NCI-H187 (cell line): ENCODE results near the gene SENP3.

Experiments
- DNase-seq, 2 experiments: peaks; one replicate each; lab custom pipeline; 2025; lab: John Stamatoyannopoulos, UW

SENP3 gene

GRCh38 chr17:7561589-7562207 lies at the start of gene SENP3:
SENP3 (plus strand) TSS chr17:7561919; CDS start chr17:7563077, 1,158 bp downstream.
- DNase-seq, result peak; percentile 39 to 55

DNA sequence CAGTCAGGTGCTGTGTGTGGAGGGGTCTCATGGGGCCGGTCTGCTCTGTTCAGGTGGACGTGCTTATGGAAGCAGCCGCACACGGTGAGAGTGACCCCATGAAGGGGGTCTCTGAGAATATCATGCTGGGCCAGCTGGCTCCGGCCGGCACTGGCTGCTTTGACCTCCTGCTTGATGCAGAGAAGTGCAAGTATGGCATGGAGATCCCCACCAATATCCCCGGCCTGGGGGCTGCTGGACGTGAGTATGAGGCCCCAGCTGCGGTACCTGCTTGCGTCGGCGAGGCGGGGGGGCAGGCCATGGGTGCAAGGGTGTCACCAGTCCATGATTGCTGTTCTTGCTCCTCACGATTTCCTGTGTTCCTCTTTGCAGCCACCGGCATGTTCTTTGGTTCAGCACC lies 49.6 kb upstream of the SENP3 start:
- DNase-seq, result no peak

- no peak for DNase-seq
Measured at GRCh38 chr17:7512824-7513540, 48.7 kb upstream of the SENP3 start.

GRCh38 chr17:7513850-7514419 lies 47.8 kb upstream of the SENP3 start:
- no peak for DNase-seq

DNA sequence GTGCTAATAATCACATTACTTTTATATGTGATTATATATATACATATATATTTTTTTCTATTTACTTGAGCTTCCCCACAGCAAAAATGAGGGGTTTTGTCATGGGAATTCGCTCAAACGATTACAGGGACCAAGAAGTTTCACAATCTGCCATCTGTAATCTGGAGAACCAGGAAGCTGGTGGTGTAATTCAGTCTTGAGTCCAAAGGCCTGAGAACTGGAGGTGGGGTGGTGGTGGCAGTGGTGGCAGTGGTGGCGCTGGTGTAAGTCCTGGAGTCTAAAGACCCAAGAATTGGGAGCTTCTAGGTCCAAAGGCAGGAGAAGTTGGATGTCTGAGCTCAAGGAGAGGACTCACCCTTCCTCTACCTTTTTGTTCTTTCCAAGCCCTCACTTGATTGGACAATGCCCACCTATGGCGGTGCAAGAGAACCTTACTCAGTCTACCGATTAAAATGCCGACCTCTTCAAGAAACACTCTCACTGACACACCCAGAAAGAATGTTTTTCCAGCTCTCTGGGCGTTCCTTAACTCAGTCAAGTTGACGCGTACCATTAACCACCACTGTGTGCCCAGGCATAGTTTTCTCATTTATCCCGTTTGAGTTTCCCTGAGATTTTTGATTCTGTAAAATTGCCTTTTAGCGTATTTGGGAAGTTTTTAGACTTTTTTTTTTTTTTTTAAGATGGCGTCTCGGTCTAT lies 45.7 kb upstream of the SENP3 start:
- no peak for DNase-seq

GRCh38 chr17:7523033-7523432 lies 38.7 kb upstream of the SENP3 start:
- DNase-seq, result no peak

DNA sequence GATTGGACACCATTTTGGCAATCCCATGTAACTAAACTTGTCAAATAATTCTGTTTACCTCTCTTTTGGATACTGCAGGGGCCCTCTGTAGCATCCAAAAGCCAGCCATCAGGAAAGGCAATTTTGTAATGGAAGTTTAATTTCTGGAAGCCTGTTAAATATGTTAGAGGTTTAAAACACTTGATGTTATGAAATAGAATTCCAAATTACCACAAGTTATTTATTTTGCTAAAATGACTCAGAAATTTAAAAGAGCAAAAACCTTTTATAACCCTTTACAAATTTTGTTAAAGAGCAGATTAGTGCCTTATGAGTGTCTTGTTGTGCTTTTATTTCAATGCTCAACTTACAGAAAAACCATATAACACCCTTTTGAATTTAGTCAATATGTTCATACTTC lies 32.9 kb upstream of the SENP3 start:
- no peak for DNase-seq

DNA sequence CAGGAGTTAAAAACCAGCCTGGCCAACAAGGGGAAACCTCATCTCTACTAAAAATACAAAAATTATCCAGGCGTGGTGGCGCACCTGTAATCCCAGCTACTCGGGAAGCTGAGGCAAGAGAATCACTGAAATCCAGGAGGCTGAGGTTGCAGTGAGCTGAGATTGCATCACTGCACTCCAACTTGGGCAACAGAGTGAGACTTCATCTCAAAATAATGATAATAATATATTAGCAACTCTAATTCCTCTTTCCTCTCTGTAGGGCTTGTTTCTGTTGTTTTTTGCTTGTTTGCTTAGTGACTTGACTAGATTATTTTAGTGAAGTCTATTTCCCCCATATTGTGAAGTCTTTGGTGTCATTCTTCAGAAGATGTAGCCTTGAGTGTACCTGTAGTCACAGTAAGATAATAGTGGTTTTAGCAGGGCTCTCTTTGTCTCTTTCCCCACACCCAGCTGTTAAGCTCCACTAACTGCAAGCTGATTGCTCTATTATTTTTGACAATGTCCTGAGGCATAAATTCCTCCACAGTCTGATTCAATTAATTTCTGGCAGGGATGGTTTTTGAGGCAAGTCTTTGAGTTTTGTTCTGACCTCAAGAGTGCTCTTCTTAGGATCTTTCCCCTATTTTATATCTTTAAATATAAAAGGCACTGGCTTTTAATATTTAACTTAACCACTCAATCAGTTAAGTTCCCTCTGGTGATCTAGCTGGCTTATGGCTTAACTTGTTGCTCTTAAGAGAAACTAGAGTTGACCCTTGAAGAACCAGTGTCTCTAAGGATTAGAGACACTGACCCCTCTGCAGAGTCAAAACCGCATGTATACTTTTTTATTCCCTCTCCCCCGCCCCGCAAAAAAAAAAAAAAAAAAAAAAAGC lies 31.5 kb upstream of the SENP3 start:
- no peak for DNase-seq

- no peak for DNase-seq
Measured at GRCh38 chr17:7538050-7538449, 23.7 kb upstream of the SENP3 start.

DNA sequence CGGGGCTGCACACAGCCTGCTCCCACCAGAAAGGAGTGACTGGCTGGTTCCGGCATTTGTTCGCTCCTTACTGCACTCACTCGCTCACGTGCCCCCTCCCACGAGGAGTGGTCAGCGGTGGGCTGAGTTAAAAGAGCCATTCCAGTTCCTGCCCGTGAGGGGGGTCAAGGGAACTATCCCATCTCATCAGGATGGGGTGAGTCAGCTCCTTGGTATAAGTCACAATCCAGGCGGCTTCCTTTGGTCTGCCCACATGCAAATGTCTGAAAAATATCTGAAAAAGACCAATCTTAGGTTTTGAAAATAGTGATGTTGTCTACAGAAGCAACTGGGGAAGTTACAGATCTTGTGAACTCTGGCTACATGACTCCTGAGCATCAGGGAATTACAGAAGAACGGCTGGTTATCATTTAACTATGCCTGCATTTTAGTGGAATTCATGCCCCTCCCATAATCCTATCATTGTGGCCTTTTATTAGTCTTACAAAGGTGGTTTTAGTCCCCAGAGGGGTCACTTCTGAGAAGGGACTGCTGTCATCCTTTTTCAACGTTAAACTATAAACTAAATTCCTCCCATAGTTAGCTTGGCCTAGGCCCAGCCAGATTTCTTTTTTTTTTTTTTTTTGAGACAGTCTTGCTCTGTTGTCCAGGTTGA lies 22.7 kb upstream of the SENP3 start:
- no peak for DNase-seq

DNA sequence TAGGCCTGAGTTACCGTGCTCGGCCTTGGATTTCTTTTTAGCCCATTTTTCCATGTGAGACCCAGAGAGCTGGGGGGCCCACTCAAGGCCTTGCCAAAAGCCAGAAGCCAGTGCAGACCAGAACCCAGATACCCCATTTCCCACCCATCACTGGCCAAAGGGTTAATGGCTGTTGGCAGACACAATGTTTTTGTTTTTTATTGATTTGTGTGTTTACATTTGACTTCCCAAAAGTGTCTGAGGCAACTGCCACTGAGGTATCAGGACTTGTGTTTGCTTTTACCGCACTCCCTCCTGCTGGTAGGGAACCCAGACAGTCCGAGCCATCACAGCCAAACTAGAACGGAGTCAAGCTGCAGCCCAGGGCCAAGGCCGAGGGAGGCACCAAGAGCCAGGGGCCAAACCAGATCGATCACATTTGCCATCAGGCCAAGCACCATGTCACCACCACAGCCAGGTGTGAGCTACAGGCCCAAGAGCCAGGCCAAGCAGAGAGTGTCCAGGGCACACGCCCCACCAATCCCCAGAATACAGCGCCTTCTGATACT lies 20.6 kb upstream of the SENP3 start:
- no peak for DNase-seq

DNA sequence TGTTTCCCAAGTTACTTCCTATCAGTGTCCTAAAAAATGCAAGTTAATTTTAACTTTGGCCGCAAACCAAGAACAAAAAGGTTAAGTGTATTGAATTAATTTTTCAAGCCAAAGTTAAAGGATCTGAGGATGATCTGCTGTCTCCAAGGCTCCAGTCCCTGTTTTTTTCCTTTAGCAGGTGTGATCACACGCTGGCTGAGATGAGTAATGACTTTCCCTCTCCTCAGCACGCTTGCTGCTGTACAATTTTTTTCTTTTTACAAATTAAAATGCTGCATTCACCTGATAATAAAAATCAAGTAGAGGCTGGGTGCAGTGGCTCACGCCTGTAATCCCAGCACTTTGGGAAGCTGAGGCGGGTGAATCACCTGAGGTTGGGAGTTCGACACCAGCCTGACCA lies 16.8 kb upstream of the SENP3 start:
- DNase-seq, result no peak

DNA sequence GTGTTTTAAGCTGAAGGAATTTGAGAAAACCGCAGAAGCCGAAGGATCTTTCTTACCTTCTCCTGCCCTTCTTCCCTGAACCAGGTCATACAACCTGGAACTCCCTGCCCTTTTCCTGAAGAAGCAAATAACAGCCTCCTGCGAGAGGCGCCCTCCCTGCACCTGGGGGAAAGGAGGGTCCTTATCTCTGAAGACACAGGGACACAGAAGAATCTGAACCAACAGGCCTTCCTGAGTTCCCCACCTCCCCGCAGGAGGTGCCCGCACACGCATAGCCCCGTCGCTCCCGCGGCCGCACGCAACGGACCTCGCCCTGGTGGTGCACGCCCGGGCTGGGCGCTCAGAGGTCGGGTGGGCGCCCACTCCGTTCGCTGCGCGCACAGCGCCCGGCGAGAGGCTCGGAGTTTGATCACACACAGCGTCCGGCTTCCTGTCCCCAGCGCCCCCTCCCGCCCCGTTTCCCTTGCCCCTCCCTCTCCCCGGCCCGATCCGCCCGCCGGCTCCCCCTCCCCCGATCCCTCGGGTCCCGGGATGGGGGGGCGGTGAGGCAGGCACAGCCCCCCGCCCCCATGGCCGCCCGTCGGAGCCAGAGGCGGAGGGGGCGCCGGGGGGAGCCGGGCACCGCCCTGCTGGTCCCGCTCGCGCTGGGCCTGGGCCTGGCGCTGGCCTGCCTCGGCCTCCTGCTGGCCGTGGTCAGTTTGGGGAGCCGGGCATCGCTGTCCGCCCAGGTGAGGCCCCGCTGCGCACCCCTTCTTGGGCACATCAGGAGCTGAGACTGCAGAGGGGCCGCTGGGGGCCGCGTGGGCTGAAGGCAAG lies 12.9 kb upstream of the SENP3 start, which contains the start of gene TNFSF12:
TNFSF12 (plus strand) TSS at position 474 of the 816 bp plus-strand sequence; CDS start at position 570, 96 bp downstream.
- no peak for DNase-seq

- DNase-seq, result no peak
Measured at GRCh38 chr17:7549401-7550055, 12.2 kb upstream of the SENP3 start.

- no peak for DNase-seq
Measured at GRCh38 chr17:7550344-7550743, 11.4 kb upstream of the SENP3 start.

DNA sequence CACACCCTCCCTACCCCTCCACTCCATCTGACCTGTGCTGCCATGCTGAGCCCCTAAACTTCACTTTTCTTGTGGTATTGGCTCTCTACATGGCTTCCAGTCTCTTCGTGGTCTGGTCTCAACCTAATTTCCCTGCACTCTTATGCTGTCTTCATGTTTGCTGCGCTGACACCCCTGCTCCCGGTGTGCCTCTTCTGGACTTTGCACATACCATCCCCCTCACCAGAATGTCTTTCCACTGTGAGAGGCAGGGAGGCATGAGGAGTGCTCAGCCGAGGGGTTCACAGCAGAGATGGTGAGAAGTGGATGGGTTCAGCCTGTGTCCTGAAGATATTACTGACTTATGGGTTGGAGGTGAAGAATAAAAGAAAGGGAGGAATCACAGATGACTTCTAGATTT lies 10.3 kb upstream of the SENP3 start:
- DNase-seq, result no peak

DNA sequence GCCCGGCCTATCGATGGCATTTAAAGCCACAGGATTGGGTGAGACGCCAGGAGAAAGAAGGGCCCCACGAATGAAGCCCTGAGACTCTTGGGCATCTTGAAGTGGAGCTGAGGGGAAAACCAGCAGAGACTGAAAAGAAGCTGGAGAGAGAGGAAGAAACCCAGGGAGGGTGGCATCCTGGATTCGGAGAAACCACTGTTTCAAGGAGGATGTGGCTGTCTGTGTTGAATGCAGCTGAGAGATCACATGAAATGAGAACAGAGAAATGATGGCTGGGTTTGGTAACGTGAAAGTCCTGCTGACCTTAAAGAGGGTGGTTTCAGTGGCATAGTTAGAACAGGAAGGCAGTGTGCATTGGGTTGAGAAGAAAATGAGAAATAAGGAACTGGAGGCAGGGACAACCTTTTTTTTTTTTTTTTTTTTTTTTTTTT lies 9.1 kb upstream of the SENP3 start:
- DNase-seq, result no peak

DNA sequence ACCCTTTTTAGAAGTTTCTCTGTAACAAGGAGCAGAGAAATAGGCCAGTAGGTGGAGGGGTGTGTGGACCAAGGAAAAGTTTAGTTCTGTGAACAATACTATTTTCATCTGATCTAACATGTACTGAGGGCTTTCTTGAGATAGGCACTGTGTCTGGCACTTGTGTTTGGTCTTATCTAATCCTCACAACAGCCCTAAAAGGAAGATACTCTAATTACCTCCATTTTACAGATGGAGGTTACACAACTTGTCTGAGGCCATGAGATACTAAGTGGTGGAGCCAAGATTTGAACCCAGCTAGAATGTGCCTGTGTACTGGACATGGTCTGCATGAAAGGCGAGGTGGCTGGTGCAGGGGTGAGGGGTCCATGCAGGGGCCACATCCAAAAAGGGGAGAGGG lies 8.4 kb upstream of the SENP3 start:
- DNase-seq, result no peak

GRCh38 chr17:7555320-7555948 lies 6.3 kb upstream of the SENP3 start:
- no peak for DNase-seq
